Gastroesophageal sphincter (tissue), 4 donors: ENCODE data around the gene NEDD4. TPM values are rescaled to one million over a fixed set of nuclear protein-coding genes. Genes with fewer than 3 reads are reported as not detected.
"Not testable (repeated sequence)": the region's sequence is repeated elsewhere in the genome, so short reads cannot be mapped to it uniquely, and the experiment has no call there.

Experiments used
- ATAC-seq: fragments of 150-250 bp; one replicate; pipeline ENCODE4 v1.9.1; 2016; ENCODE audit warnings: mild to moderate bottlenecking, moderate library complexity
- H3K27ac ChIP-seq, 4 donors: fragments of 200-600 bp; sonication (generic) in 3 of 4; 1 replicate in 3 of 4; 2 replicates in 1 of 4; pipeline ENCODE4 v1.5.1; 2016 to 2019
- H3K27me3 ChIP-seq: fragments of 200-600 bp; sonication (generic); one replicate; pipeline ENCODE4 v1.5.1; 2019
- H3K36me3 ChIP-seq, 2 donors: fragments of 200-600 bp; sonication (generic); one replicate each; pipeline ENCODE4 v1.5.1; 2019; ENCODE audit warnings: control low read depth in 1 of 2
- H3K4me1 ChIP-seq, 3 donors: fragments of 200-600 bp; sonication (generic); 1 replicate in 2 of 3; 2 replicates in 1 of 3; pipeline ENCODE4 v1.5.1; 2016 to 2019; ENCODE audit warnings: control low read depth in 2 of 3
- H3K4me3 ChIP-seq, 2 donors: fragments of 200-600 bp; sonication (generic); one replicate each; pipeline ENCODE4 v1.5.1; 2019; ENCODE audit warnings: mild to moderate bottlenecking in 1 of 2, moderate library complexity in 1 of 2
- H3K9me3 ChIP-seq, 3 donors: fragments of 200-600 bp; sonication (generic); one replicate each; pipeline ENCODE4 v1.5.1; 2017 to 2019; ENCODE audit warnings: control low read depth in 2 of 3
- EP300 ChIP-seq: sonication (generic); formaldehyde crosslinking; IDR thresholded peaks from one replicate; pipeline ENCODE4 v1.6.1; 2017; ENCODE audit warnings: antibody characterized with exemption, mild to moderate bottlenecking
- POLR2A ChIP-seq, 2 donors: fragments of 450-650 bp; IDR thresholded peaks; one replicate each; pipeline ENCODE4 v1.6.1; 2017; ENCODE audit warnings: antibody characterized with exemption in 2 of 2, mild to moderate bottlenecking in 2 of 2, moderate library complexity in 1 of 2
- POLR2AphosphoS5 ChIP-seq: sonication (generic); formaldehyde crosslinking; IDR thresholded peaks from one replicate; pipeline ENCODE4 v1.6.1; 2017; ENCODE audit warnings: antibody characterized with exemption
- WGBS, 2 donors: methylation state at CpG; one replicate each; pipeline ENCODE4 v1.1.5; 2018; ENCODE audit warnings: low coverage in 1 of 2; 5-methylcytosine and 5-hydroxymethylcytosine counted together
- total RNA-seq, 4 donors: library from RNA; depleted of rRNA; stranded (reverse); fragments of >200 nt; gene quantifications; one replicate each; pipeline ENCODE4 v1.1.0, GENCODE V29; 2016
- TF ChIP-seq, protein P1 (sequence below), 4 experiments: fragments of 200-600 bp in 2 of 4; fragments of 450-650 bp in 2 of 4; sonication (generic) in 1 of 4; IDR thresholded peaks; one replicate each; pipeline ENCODE4 v1.5.1; 2017 to 2019; ENCODE audit warnings: antibody characterized with exemption in 4 of 4, mild to moderate bottlenecking in 2 of 4, moderate library complexity in 2 of 4

NEDD4 gene
- total RNA-seq, 4 donors from 2014 or later, result 26.8 to 43.9 (median 40.0) TPM

- TF ChIP-seq, protein P1, sequence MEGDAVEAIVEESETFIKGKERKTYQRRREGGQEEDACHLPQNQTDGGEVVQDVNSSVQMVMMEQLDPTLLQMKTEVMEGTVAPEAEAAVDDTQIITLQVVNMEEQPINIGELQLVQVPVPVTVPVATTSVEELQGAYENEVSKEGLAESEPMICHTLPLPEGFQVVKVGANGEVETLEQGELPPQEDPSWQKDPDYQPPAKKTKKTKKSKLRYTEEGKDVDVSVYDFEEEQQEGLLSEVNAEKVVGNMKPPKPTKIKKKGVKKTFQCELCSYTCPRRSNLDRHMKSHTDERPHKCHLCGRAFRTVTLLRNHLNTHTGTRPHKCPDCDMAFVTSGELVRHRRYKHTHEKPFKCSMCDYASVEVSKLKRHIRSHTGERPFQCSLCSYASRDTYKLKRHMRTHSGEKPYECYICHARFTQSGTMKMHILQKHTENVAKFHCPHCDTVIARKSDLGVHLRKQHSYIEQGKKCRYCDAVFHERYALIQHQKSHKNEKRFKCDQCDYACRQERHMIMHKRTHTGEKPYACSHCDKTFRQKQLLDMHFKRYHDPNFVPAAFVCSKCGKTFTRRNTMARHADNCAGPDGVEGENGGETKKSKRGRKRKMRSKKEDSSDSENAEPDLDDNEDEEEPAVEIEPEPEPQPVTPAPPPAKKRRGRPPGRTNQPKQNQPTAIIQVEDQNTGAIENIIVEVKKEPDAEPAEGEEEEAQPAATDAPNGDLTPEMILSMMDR (IDR thresholded peaks at IDR 0.05), result peak; percentile 30 to 53 (median 34)
- TF ChIP-seq POLR2A (IDR thresholded peaks at IDR 0.05), result no peak
- H3K27ac ChIP-seq, result no peak overlapping the region
- ATAC-seq, result no peak
- no peaks in the 10 kb centered on the region for H3K36me3 ChIP-seq
- no peaks in the 10 kb centered on the region for H3K4me1 ChIP-seq
- H3K9me3 ChIP-seq, result no peaks in the 10 kb centered on the region
- H3K27me3 ChIP-seq, result no peaks in the 10 kb centered on the region
- no peak overlapping the region for H3K4me3 ChIP-seq
- WGBS, 2 donors, result 81 to 84% methylated on average over 8 of the region's 8 CpGs
Measured at GRCh38 chr15:55789066-55789660, 204.2 kb downstream of the NEDD4 start.

DNA sequence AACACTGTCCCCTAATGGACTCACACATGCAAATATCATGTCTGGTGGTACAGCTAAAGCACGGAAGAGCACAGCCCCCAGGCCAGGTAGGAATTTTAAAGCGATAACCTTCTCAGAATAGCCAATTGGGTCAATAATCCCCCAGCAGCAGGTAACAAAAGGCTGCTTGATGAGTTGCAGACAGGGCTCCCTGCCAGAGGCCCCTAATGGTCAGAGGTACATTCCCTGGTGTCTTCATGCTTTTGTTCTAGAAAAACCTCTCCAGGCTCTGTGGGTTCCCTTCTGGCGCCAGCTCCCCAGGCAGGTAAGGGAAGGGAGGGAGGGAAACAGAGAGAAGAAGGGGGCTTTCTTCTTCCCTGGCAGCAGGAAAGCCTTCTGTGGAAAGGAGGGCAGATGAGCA lies 207.1 kb downstream of the NEDD4 start:
- no peaks in the 10 kb centered on the region for H3K36me3 ChIP-seq
- ATAC-seq, result no peak
- 83% methylated on average over 1 of the region's 3 CpGs; no CpG with 5 or more reads in 1 of the 2 donors for WGBS, 2 donors

DNA sequence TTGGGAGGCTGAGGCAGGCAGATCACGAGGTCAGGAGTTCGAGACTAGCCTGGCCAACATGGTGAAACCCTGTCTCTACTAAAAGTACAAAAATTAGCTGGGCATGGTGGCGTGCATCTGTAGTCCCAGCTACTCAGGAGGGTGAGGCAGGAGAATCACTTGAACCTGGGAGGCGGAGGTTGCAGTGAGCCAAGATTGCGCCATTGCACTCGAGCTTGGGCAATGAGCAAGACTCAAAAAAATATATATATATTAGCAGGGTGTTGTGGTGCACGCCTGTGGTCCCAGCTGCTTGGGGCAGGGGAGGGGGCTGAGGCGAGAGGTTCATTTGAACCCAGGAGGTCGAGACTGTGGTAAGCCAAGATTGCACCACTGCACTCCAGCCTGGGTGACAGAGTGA lies 207.8 kb downstream of the NEDD4 start:
- not testable (repeated sequence) for H3K9me3 ChIP-seq, H3K4me1 ChIP-seq, H3K4me3 ChIP-seq, ATAC-seq, H3K36me3 ChIP-seq, H3K27me3 ChIP-seq, H3K27ac ChIP-seq
- 86 to 88% methylated on average over 5 to 6 of the region's 9 CpGs for WGBS, 2 donors

More for the DNA sequence above, 207.1 kb downstream of the NEDD4 start:
- no peak overlapping the region for H3K27ac ChIP-seq
- no peak overlapping the region for H3K4me3 ChIP-seq
- TF ChIP-seq, protein P1 (IDR thresholded peaks at IDR 0.05), result no peak
- TF ChIP-seq POLR2AphosphoS5 (no peak), EP300 (no peak)
- no peaks in the 10 kb centered on the region for H3K27me3 ChIP-seq
- H3K9me3 ChIP-seq, result no peaks in the 10 kb centered on the region
- no peaks in the 10 kb centered on the region for H3K4me1 ChIP-seq

GRCh38 chr15:55784286-55784685 lies 209.1 kb downstream of the NEDD4 start:
- H3K4me3 ChIP-seq, result no peak overlapping the region
- H3K27ac ChIP-seq, result no peak overlapping the region
- no peaks in the 10 kb centered on the region for H3K27me3 ChIP-seq
- H3K36me3 ChIP-seq, result no peaks in the 10 kb centered on the region
- no peaks in the 10 kb centered on the region for H3K4me1 ChIP-seq
- TF ChIP-seq, protein P1 (IDR thresholded peaks at IDR 0.05), result no peak
- TF ChIP-seq POLR2AphosphoS5, result no peak
- no peaks in the 10 kb centered on the region for H3K9me3 ChIP-seq
- ATAC-seq, result no peak

DNA sequence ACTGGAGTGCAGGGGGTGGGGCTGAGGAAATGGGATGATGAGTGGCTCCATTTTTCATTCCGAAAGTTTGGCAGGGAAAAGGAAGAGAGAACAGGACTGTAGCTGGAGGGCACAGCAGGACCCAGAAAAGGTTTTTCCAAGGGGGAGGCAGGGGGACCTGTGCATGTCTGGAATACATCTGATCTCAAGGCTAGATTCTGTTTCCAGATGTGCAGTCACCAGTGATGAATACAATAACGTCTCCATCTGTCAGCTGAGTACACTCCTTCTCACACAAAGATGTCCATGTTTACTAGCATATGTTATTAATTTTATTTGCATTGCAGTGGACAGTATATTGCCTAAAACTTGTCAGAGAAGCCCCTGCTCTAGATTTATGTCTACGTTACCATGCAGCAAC lies 210.5 kb downstream of the NEDD4 start:
- Histone ChIP-seq H3K4me1 (no peaks in the 10 kb centered on the region), H3K36me3 (no peaks in the 10 kb centered on the region), H3K27ac (no peak overlapping the region), H3K9me3 (no peaks in the 10 kb centered on the region), H3K27me3 (no peaks in the 10 kb centered on the region), H3K4me3 (no peak overlapping the region)
- TF ChIP-seq, protein P1 (IDR thresholded peaks at IDR 0.05), result no peak
- TF ChIP-seq POLR2AphosphoS5 (no peak), EP300 (no peak), POLR2A (IDR thresholded peaks at IDR 0.05) (no peak)
- WGBS, 2 donors, result 63 to 79% methylated on average over 3 of the region's 3 CpGs
- ATAC-seq, result no peak

DNA sequence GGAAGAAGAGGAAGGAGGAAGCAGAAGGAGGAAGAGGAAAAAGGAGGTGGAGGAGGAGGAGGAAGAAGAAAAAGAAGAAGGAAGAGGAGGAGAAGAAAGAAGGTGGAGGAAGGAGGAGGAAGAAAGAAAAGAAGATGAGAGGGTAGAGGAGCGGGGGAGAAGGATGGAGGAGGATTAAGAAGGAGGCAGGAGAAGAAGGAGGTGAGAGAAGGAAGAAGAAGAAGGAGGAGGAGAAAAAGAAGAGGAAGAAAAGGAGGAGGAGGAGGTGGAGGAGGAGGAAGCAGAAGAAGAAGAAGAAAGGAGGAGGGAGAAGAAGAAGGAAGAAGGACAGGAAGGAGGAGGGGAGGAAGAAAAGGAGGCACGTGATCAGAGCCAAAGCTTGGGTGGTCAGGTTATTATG lies 213.1 kb downstream of the NEDD4 start:
- H3K9me3 ChIP-seq, result no peaks in the 10 kb centered on the region
- no peaks in the 10 kb centered on the region for H3K27me3 ChIP-seq
- no peak for ATAC-seq
- H3K4me3 ChIP-seq, result no peak overlapping the region
- no peaks in the 10 kb centered on the region for H3K4me1 ChIP-seq
- WGBS, 2 donors, result 47 to 64% methylated on average over 1 of the region's 2 CpGs
- H3K27ac ChIP-seq, result no peak overlapping the region
- TF ChIP-seq EP300 (no peak), POLR2A (IDR thresholded peaks at IDR 0.05) (no peak), POLR2AphosphoS5 (no peak)
- TF ChIP-seq, protein P1 (IDR thresholded peaks at IDR 0.05), result no peak
- H3K36me3 ChIP-seq, result no peaks in the 10 kb centered on the region
